Vagina (tissue), 2 donors: ENCODE results near the gene UBE2E2.

Experiments used
- POLR2A ChIP-seq, 2 donors: fragments of 450-650 bp; IDR thresholded peaks; one replicate each; pipeline ENCODE4 v1.6.1; 2017; ENCODE audit warnings: antibody characterized with exemption in 2 of 2, mild to moderate bottlenecking in 2 of 2, moderate library complexity in 2 of 2
- POLR2AphosphoS5 ChIP-seq, 2 donors: sonication (generic); formaldehyde crosslinking; IDR thresholded peaks; one replicate each; pipeline ENCODE4 v1.9.0; 2017; ENCODE audit warnings: antibody characterized with exemption in 2 of 2, mild to moderate bottlenecking in 2 of 2, low read depth in 1 of 2; ENCODE audit not compliant: insufficient read depth in 1 of 2
- TF ChIP-seq, protein P1 (sequence below), 3 experiments: fragments of 450-650 bp in 2 of 3; fragments of 200-600 bp in 1 of 3; sonication (generic) in 1 of 3; IDR thresholded peaks; one replicate each; pipeline ENCODE4 v1.5.1; 2017 to 2019; ENCODE audit warnings: antibody characterized with exemption in 3 of 3, mild to moderate bottlenecking in 2 of 3, moderate library complexity in 2 of 3

DNA sequence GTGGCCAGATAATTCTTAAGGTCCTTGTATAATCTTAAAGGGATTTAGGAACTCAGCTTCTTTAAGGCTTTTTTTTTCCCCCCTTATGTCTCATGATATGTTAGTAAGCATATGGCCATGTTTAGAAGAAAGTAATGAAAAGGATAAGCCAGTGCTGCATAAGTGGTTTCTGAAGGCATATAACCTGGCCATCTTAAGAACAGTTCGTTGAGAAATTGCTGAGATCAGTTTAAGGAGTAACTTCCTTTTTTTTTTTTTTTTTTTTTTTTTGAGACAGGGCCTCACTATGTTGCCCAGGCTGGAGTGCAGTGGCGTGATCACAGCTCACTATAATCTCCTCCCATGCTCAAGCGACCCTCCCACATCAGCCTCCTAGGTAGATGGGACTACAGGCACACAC, 51.7 kb downstream of the UBE2E2 start:
- TF ChIP-seq POLR2AphosphoS5 (IDR thresholded peaks at IDR 0.05; ENCODE audit: insufficient read depth in 1 of 2, low read depth in 1 of 2) (no peak), POLR2A (IDR thresholded peaks at IDR 0.05) (no peak)
- TF ChIP-seq, protein P1, sequence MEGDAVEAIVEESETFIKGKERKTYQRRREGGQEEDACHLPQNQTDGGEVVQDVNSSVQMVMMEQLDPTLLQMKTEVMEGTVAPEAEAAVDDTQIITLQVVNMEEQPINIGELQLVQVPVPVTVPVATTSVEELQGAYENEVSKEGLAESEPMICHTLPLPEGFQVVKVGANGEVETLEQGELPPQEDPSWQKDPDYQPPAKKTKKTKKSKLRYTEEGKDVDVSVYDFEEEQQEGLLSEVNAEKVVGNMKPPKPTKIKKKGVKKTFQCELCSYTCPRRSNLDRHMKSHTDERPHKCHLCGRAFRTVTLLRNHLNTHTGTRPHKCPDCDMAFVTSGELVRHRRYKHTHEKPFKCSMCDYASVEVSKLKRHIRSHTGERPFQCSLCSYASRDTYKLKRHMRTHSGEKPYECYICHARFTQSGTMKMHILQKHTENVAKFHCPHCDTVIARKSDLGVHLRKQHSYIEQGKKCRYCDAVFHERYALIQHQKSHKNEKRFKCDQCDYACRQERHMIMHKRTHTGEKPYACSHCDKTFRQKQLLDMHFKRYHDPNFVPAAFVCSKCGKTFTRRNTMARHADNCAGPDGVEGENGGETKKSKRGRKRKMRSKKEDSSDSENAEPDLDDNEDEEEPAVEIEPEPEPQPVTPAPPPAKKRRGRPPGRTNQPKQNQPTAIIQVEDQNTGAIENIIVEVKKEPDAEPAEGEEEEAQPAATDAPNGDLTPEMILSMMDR (IDR thresholded peaks at IDR 0.05): no peak
